Mesodermal cell (in vitro differentiated cells): ENCODE measurements around the gene S1PR4. TPM values are rescaled to one million over a fixed set of nuclear protein-coding genes. Genes with fewer than 3 reads are reported as not detected.

Source experiments
- H3K27ac ChIP-seq: 2 replicates; pipeline ENCODE4 v1.7.0; 2013; ENCODE audit warnings: mild to moderate bottlenecking, low read depth, low read length, moderate library complexity; ENCODE audit not compliant: severe bottlenecking
- H3K36me3 ChIP-seq: 2 replicates; pipeline ENCODE4 v1.7.1; 2013; ENCODE audit warnings: mild to moderate bottlenecking, low read length, moderate library complexity; ENCODE audit not compliant: control insufficient read depth, insufficient read depth
- H3K4me1 ChIP-seq: one replicate; pipeline ENCODE4 v1.7.1; 2013; ENCODE audit warnings: mild to moderate bottlenecking, low read length; ENCODE audit not compliant: insufficient read depth, control insufficient read depth, poor library complexity, severe bottlenecking
- H3K4me3 ChIP-seq: 2 replicates; pipeline ENCODE4 v1.7.0; 2013; ENCODE audit warnings: low read length, control low read depth, mild to moderate bottlenecking; ENCODE audit not compliant: insufficient read depth, poor library complexity, severe bottlenecking; ENCODE audit errors: extremely low read depth
- H3K9me3 ChIP-seq: 2 replicates; pipeline ENCODE4 v1.7.1; 2013; ENCODE audit warnings: mild to moderate bottlenecking, low read length, moderate library complexity; ENCODE audit not compliant: control insufficient read depth
- WGBS, 2 experiments: methylation state at CpG; one replicate each; pipeline ENCODE4 v1.1.5; 2013; ENCODE audit warnings: missing lambda C conversion rate in 2 of 2; ENCODE audit not compliant: insufficient coverage in 2 of 2; 5-methylcytosine and 5-hydroxymethylcytosine counted together
- polyA plus RNA-seq, 2 experiments: library from polyadenylated mRNA; stranded (reverse); fragments of 50-300 nt; gene quantifications; one replicate each; pipeline ENCODE4 v1.2.3, GENCODE V29; 2013

Gene S1PR4
- not detected for polyA plus RNA-seq (2013, experiment 1 of 2)
- polyA plus RNA-seq (2013, experiment 2 of 2): not detected

GRCh38 chr19:3178377-3178972, at the start of gene S1PR4:
Gene S1PR4 (plus strand): TSS chr19:3178769. CDS start chr19:3178793, 24 bp downstream.
- Histone ChIP-seq H3K27ac (no peak within 1 kb of the TSS), H3K36me3 (no peaks in the 10 kb centered on the region), H3K4me3 (no peak within 1 kb of the TSS), H3K4me1 (peaks cover 5% of the 10 kb centered on the region), H3K9me3 (no peaks in the 10 kb centered on the region)
- 91 to 95% methylated on average over 30 to 39 of the region's 42 CpGs for WGBS, 2 experiments

- Histone ChIP-seq H3K9me3 (no peaks in the 10 kb centered on the region), H3K27ac (no peak overlapping the region), H3K36me3 (no peaks in the 10 kb centered on the region), H3K4me1 (no peaks in the 10 kb centered on the region), H3K4me3 (no peak overlapping the region)
- WGBS, 2 experiments: no CpG with 5 or more reads among the region's 1 CpG
Observed at GRCh38 chr19:3129112-3129511, 49.5 kb upstream of the S1PR4 start.

- 97% methylated on average over 15 to 22 of the region's 24 CpGs for WGBS, 2 experiments
- Histone ChIP-seq H3K4me1 (no peaks in the 10 kb centered on the region), H3K9me3 (no peaks in the 10 kb centered on the region), H3K4me3 (no peak overlapping the region), H3K36me3 (no peaks in the 10 kb centered on the region), H3K27ac (no peak overlapping the region)
Observed at GRCh38 chr19:3131168-3131567, 47.4 kb upstream of the S1PR4 start.

- H3K4me3 ChIP-seq: no peak overlapping the region
- H3K9me3 ChIP-seq: no peaks in the 10 kb centered on the region
- no peaks in the 10 kb centered on the region for H3K36me3 ChIP-seq
- H3K4me1 ChIP-seq: no peaks in the 10 kb centered on the region
- 78 to 79% methylated on average over 15 to 22 of the region's 24 CpGs for WGBS, 2 experiments
- H3K27ac ChIP-seq: no peak overlapping the region
Observed at GRCh38 chr19:3132971-3133792, 45.4 kb upstream of the S1PR4 start.

- Histone ChIP-seq H3K9me3 (no peaks in the 10 kb centered on the region), H3K27ac (no peak overlapping the region), H3K4me3 (no peak overlapping the region), H3K4me1 (no peaks in the 10 kb centered on the region), H3K36me3 (no peaks in the 10 kb centered on the region)
- WGBS, 2 experiments: 79 to 80% methylated on average over 3 to 4 of the region's 4 CpGs
Observed at GRCh38 chr19:3133793-3134116, 44.8 kb upstream of the S1PR4 start.

GRCh38 chr19:3135961-3136683, 42.4 kb upstream of the S1PR4 start, which contains the start of gene GNA15:
Gene GNA15 (plus strand): TSS chr19:3136033. CDS start chr19:3136451, 418 bp downstream.
- Histone ChIP-seq H3K36me3 (no peaks in the 10 kb centered on the region), H3K4me3 (no peak within 1 kb of the TSS), H3K27ac (no peak within 1 kb of the TSS), H3K9me3 (no peaks in the 10 kb centered on the region), H3K4me1 (no peaks in the 10 kb centered on the region)
- 88 to 89% methylated on average over 27 to 31 of the region's 40 CpGs for WGBS, 2 experiments

- Histone ChIP-seq H3K27ac (no peak overlapping the region), H3K9me3 (no peaks in the 10 kb centered on the region), H3K4me3 (no peak overlapping the region), H3K4me1 (peaks cover under 1% of the 10 kb centered on the region), H3K36me3 (no peaks in the 10 kb centered on the region)
- 93 to 96% methylated on average over 11 to 12 of the region's 16 CpGs for WGBS, 2 experiments
Observed at GRCh38 chr19:3136684-3137055, 41.9 kb upstream of the S1PR4 start.

GRCh38 chr19:3137119-3137518, 41.5 kb upstream of the S1PR4 start:
- WGBS, 2 experiments: 94 to 97% methylated on average over 6 to 7 of the region's 7 CpGs
- Histone ChIP-seq H3K36me3 (no peaks in the 10 kb centered on the region), H3K27ac (no peak overlapping the region), H3K9me3 (no peaks in the 10 kb centered on the region), H3K4me3 (no peak overlapping the region), H3K4me1 (peaks cover 4% of the 10 kb centered on the region)

GRCh38 chr19:3138268-3138667, 40.3 kb upstream of the S1PR4 start:
- H3K9me3 ChIP-seq: no peaks in the 10 kb centered on the region
- H3K27ac ChIP-seq: no peak overlapping the region
- H3K4me1 ChIP-seq: peaks cover 5% of the 10 kb centered on the region
- 81 to 86% methylated on average over 9 of the region's 15 CpGs for WGBS, 2 experiments
- no peaks in the 10 kb centered on the region for H3K36me3 ChIP-seq
- no peak overlapping the region for H3K4me3 ChIP-seq

- H3K27ac ChIP-seq: no peak overlapping the region
- no peaks in the 10 kb centered on the region for H3K36me3 ChIP-seq
Observed at GRCh38 chr19:3140667-3141038, 37.9 kb upstream of the S1PR4 start.

More at GRCh38 chr19:3140667-3141038, 37.9 kb upstream of the S1PR4 start:
- Histone ChIP-seq H3K9me3 (no peaks in the 10 kb centered on the region), H3K4me1 (peaks cover 5% of the 10 kb centered on the region), H3K4me3 (no peak overlapping the region)
